ENCODE data around the gene VAC14.

VAC14 gene

GRCh38 chr16:70786020-70786755 is 14.8 kb downstream of the VAC14 start:
- TF ChIP-seq CTCF (IDR thresholded peaks at IDR 0.05; ENCODE audit: extremely low read depth, insufficient read depth, missing control alignments), result no peak
- DNase-seq (ENCODE audit: low spot score), result no peak
- in situ Hi-C loops (cut with MboI; ENCODE audit: low pct_unique_long_range_greater_than_20kb, low sequenced_read_pairs, unreplicated experiment), result no loop called here

DNA sequence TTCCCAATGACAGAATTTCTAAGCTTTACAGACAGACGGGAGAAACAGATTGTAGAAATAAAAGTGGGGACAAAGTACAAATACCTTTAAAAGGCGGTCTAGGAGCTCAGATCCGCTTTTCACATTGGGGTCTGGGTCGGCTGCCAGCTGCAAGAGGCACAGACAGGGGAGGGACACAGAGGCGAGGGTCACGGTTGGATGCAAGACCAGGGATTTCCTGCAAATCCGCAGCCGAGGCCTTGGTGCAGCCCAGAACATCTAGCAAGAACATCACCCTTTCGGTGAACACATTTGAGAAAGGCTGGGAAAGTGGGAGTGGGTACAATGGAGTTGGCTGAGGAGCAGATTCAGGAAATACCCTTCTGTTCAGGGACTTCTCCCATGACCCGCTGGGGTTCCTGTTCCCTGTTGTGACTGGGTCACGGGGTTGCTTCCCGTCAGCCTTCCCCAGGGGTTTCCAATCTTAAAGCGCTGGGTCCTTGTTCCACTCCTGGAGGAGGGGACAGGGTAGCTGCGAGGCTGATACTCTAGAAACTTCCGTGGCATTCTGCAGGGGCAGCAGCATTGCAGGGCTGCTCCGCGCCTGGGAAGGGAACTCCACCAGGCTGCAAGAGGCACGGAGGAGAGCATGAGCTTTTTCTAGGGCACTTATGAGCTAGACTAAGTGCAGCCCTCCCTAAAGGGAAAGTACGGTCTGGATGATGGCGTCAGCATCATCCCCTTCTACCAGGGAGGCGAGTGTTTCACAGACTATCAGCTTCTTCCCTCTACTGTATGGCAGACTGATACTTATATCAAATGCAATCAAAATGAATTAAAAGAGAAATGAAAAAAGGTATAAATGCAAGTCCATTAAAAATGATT is 16.0 kb downstream of the VAC14 start:
- no peak for TF ChIP-seq CTCF (IDR thresholded peaks at IDR 0.05; ENCODE audit: extremely low read depth, insufficient read depth, missing control alignments)
- no peak for DNase-seq (ENCODE audit: low spot score)

GRCh38 chr16:70782237-70782636 is 18.7 kb downstream of the VAC14 start:
- in situ Hi-C loops (cut with MboI; ENCODE audit: low pct_unique_long_range_greater_than_20kb, low sequenced_read_pairs, unreplicated experiment), result no loop called here

More for the DNA sequence above, 16.0 kb downstream of the VAC14 start:
- in situ Hi-C loops (cut with MboI; ENCODE audit: low pct_unique_long_range_greater_than_20kb, low sequenced_read_pairs, unreplicated experiment), result no loop called here

GRCh38 chr16:70781800-70782199 is 19.2 kb downstream of the VAC14 start:
- no peak for DNase-seq (ENCODE audit: low spot score)
- TF ChIP-seq CTCF (IDR thresholded peaks at IDR 0.05; ENCODE audit: extremely low read depth, insufficient read depth, missing control alignments), result no peak
- in situ Hi-C loops (cut with MboI; ENCODE audit: low pct_unique_long_range_greater_than_20kb, low sequenced_read_pairs, unreplicated experiment), result no loop called here

More at GRCh38 chr16:70782237-70782636, 18.7 kb downstream of the VAC14 start:
- TF ChIP-seq CTCF (IDR thresholded peaks at IDR 0.05; ENCODE audit: extremely low read depth, insufficient read depth, missing control alignments), result no peak
- DNase-seq (ENCODE audit: low spot score), result no peak

DNA sequence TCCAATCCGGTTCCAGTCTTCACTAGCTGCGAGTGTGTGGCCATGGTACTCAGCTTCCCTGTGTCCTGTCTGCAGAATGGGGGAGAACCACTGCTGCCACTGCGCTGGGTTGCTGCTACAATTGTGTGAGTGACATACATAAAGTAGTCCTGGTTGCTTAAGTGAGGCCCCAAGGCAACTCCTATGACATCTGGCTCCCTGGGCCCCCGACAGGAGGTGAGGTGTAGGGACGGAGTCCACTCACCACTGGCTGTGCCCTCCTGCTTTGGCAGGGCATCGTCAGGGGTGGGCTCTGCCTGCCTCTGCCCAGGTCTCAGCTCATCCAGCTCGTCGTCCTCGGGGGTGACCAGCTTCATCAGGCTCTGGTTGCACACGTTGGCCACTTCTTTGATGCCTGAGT is 20.4 kb downstream of the VAC14 start:
- in situ Hi-C loops (cut with MboI; ENCODE audit: low pct_unique_long_range_greater_than_20kb, low sequenced_read_pairs, unreplicated experiment), result no loop called here
- TF ChIP-seq CTCF (IDR thresholded peaks at IDR 0.05; ENCODE audit: extremely low read depth, insufficient read depth, missing control alignments), result no peak
- DNase-seq (ENCODE audit: low spot score), result no peak

DNA sequence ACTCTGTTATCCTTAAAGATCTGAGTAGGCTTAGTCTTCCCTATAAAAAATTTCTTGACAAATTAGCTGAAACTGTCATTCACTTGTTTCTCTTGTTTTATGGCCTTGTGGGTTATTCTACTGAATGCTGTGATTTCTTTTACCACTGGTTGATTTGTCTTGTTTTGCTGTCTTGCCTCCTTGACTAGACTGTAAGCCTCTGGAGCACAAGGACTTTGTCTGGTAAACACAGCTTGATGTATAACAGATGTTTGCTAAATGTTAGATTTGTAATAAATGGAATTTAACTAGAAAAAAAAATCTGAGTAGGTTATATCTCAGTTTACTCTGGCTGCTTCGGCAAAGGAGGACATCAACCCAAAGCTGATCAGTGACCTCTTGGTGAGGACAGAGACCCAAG is 21.6 kb downstream of the VAC14 start:
- no peak for DNase-seq (ENCODE audit: low spot score)
- TF ChIP-seq CTCF (IDR thresholded peaks at IDR 0.05; ENCODE audit: extremely low read depth, insufficient read depth, missing control alignments), result no peak
- in situ Hi-C loops (cut with MboI; ENCODE audit: low pct_unique_long_range_greater_than_20kb, low sequenced_read_pairs, unreplicated experiment), result no loop called here
